HG03439 (cell line): ENCODE data around the gene DBP.

ENCODE experiments used
- ATAC-seq: cut with Tn5 transposase; IDR thresholded peaks from one replicate; pipeline ENCODE4 v1.9.1; 2021; ENCODE audit warnings: mild to moderate bottlenecking, moderate library complexity; ENCODE audit not compliant: unreplicated experiment

DBP gene

GRCh38 chr19:48628486-48629296 lies 8.5 kb downstream of the DBP start:
- ATAC-seq: no peak

DNA sequence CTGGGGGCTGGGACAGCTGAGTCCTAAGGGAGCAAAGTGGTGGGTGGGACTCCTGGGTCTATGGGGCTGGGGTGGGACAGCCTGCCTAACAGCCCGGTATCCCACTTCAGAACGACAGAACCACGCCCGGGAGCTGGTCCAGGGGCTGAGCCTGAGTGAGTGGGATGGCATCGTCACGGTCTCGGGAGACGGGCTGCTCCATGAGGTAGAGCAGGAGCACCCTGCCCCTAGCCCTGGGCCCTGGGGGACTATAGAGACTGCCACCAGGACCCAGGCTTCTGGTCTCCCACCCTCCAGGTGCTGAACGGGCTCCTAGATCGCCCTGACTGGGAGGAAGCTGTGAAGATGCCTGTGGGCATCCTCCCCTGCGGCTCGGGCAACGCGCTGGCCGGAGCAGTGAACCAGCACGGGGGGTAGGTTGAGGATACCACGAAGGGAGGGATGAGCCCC lies 9.3 kb downstream of the DBP start:
- no peak for ATAC-seq

DNA sequence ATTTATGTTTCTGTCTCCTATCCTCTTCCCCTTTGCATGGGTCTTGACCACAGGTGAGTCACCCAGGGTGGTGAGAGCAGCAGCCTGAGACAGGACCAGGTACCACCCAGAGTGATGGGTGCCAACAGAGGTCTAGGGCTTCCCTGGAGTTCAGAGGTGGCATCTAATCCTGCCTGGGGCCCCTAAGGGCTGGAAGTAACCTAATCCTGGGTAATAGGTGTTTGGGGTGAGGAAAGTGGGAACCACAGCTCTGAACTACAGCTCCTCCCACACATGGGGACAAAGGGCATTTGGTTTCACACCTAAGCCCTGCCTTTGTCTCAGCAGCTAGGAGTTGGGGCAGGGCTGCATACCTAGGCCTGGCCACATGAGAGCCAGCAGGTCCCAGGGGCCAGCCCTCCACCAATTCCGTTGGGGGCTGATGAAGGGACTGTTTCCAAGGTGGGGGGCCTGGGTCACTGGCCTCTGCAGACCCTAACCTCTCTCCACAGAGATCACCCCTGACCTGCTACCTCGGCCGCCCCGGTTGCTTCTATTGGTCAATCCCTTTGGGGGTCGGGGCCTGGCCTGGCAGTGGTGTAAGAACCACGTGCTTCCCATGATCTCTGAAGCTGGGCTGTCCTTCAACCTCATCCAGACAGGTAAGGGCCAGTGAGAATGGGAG lies 9.8 kb downstream of the DBP start:
- no peak for ATAC-seq

GRCh38 chr19:48625891-48626327 lies 11.3 kb downstream of the DBP start:
- no peak for ATAC-seq

DNA sequence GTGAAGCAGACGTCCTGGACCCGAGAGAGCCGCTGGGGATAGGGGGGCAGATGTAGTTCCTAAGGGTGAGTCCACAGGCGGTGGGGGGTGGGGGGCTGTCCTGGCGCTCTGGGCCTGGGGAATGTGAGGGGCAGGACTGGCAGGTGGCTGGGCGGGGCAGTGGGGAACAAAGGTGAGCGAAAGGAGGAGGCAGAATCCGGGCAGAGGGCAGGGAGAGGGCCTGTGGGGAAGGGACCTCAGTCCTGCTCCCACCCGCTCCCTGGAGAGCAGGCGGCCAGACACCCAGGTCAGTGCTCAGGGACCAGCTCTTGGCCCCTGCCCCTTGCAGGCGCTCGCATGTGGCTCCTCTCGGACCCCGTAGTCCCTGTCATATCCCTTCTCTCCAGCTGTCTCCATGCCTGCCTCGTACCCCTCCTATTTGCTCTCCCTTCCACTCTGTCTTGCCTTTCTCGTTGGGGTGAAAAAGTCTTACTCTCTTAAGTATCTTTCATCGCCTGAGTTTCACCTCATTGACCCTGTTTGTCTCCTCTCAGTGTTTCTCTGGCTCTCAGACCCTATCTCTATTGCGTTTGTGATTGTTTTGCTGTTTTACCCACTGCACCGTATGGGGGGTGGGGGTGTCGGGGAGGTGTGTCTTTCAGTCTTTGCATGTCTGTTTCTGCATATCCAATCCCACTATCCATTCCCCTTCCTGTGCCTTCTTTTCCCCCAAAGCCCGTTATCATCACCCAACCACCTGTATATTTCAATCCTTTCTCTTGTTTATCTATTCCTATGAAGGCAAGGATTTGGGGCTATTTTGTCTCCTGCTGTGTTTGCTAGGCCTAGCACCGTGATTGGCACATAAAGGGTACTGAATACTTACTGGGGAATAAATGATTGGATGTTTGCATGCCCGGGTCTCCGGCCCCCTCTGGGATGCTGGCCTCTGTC lies 12.1 kb downstream of the DBP start:
- ATAC-seq: no peak

DNA sequence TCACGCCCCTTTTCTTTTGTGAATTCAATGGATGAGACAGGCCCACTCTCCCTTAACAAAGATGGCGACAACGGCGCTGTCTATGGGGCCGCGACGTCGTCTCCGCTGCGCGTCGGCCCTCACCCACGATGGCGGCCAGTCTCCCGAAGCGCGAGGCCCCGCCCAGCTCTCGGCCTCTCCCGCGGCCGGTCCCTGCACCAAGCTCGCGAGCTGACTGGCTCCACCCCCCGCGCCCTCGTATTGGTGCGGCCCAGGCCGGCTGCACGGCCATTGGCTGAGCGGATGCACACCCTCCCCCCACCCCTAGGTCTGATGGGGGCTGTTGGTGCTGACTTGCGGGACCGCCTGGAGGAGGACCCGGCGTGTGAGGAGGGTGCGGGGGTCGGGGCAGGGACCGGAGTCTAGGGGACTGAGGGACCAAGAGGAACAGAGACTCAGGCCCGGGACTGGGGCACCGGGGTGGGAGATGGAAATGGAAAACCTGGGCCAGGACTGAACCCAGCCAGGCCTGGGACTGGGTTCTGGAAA lies 13.0 kb downstream of the DBP start:
- ATAC-seq: peak; percentile 37

GRCh38 chr19:48623556-48624066 lies 13.6 kb downstream of the DBP start:
- ATAC-seq: no peak

DNA sequence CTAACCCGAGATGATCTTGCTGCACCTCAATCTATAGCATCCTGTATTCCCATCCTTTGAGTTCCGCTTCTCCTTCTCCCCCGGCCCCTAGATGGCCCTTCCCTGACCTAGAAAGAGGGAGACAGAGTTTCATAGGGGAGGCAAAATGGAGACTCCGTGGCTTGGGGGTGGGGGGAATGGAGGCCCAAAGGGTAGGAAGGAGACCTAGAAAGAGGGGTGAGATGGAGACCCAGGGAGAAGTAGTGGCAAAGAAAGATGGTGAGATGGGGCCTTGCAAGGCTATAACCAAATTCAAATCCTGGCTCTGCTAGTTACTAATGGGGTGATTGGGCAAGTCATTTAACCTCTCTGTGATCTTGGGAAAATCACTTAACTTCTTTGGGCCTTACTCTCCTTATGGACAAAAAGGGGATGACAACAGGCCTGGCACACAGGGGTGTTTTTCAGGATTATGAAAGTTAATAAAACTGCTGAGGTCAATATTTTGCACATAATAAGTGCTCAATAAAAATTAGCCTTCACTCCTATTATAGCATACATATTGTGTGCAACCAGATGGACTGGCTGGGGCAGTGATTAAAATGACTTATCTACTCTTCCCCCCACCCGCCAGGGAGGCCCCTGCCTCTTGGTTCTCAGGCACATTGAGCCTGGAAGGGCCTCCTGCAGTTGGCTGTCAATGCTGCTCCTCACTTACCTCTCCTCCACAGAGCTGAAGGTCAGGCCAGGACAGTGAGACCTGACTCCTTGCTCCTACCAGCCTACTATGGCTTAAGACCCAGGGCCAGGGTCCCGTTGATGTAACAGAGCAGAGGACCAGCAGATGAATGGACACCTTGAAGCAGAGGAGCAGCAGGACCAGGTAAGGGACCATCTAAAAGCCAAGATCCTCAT lies 17.2 kb downstream of the DBP start:
- no peak for ATAC-seq

- ATAC-seq: peak; percentile 89
Measured at GRCh38 chr19:48618916-48619691, 18.1 kb downstream of the DBP start, which contains the start of the genes RPL18 and SPHK2. Gene RPL18 (minus strand): TSS chr19:48619178. CDS start chr19:48619143, 35 bp downstream. Gene SPHK2 (plus strand): TSS chr19:48619506. CDS start chr19:48620515, 1,009 bp downstream.

DNA sequence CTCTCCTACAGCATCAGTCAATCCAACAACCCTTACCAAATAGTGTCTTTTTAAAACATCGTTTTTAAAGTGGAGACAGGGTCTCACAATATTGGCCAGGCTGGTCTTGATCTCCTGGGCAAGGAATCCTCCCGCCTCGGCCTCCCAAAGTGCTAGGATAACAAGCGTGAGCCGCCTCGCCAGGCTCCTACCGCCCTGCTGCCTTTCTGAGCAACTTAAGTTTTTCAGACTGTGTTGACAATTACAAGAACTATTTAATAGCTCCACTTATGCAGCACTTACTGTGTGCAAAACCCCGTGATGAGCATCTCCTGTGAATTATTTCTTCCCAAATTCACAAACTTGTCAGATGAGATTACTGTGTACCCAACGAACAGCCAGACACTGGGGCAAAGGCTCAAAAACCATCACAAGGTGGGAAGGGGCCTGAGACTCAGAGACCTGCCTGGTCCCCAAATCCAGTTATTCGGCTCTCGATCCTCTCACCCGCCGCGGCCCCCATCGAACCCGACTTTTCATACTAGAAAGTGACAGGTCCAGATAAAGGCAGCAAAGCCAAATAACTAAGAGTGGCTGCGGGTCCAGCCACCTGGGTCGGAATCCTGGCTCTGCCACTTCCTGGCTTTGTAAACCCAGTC lies 18.8 kb downstream of the DBP start:
- ATAC-seq: no peak

DNA sequence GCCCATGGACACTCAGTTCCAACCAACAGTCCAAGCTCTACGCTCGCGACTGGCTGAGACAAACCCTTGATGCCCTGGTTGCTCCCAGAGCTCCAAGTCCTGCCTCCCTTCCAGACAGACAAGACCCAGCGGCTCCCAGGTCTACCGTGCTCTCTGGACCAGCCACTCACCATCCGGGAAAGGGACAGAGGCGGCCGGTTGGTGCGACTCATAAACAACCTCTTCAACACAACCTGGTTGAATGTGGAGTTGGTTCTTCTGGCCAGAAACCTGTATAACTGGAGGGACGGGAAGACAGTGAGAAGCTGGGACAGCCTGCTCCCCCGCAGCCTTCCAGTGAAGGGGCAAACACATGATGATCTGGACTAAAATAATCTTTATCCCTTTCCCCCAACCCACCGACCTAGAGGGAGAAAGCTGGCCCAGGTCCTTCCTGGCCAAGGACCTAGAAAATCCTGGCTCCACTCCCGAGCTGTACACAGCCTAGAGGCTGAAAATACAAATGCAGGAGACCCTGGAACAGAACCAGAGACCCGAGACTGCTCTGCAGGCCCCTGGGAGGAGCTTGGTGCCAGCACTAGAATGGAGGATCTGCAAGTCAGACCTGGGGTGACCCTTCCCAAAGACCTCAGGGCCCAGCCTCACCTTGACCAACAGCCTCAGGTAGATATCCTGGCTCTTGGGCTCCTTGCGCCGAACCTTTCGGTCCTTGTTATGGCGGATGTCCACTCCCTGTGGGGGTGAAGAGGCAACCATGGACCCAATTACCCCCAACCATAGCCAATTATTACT lies 19.8 kb downstream of the DBP start:
- ATAC-seq: no peak

DNA sequence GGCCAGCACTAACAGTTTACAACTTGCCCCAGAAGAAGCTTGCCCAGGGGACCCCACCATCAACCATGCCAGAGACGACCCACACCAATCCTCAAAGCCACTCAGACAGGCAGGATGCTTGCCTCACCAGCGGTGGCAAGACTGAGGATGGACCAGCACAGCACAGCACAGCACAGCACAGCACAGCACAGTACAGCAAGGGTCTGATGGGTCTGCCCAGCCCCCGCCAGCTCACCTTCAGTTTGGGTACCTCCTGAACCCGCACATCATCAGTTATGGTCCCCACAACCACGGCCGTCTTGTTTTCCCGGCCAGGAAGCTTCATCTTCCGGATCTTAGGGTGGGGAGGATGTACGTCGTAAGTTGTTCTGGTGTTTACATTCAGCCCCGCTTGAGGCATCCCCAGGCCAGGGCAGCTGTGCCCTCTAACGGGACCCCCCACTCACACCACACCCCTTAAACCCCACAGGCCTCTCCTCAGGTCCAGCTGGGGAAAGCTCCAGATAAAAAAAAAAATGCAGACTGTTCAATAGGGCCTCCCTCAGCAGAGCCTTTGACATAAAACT lies 20.6 kb downstream of the DBP start:
- ATAC-seq: no peak

- ATAC-seq: no peak
Measured at GRCh38 chr19:48616041-48616436, 21.1 kb downstream of the DBP start.

DNA sequence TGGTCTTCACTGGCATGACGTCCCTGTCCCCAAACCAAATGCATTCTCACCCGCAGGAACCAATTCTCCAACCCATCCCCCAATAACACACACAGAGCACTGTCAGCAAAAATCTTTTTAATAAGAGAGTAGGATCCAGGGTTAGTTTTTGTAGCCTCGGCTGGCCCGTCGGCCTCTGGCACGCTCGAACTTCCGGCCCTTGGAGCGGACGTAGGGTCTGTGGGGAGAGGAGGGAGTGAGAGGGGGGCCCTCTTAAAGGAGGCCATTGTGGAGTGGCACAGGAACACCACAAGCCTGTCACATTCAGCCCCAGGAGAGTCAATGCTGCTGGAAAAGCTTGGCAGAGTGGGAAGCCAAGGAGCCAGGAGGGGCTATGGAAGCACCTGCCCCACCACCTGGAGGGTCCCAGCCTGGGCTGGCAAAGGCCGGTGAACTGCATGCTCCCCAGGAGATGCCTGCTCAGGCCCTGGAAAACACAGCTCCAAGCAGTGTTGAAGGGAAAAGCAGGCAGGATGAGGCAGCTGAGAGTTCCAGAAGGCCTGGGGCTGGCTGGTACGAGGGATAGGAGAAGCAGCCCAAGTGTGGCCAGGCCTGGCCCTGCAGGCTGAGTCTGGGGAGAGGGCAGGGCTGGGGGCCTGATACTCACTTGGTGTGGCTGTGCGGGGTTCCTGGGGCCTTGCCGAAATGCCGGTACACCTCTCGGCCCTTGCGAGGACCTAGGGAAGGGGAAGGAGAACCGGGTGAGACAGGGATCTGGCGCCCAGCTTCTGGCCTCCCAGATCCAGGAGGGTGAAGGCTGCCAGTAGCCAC lies 21.7 kb downstream of the DBP start:
- ATAC-seq: no peak

GRCh38 chr19:48614436-48615230 lies 22.5 kb downstream of the DBP start, which contains the start of gene FAM83E:
Gene FAM83E (minus strand): TSS chr19:48615076. CDS start chr19:48613372, 1,704 bp downstream.
- ATAC-seq: no peak
